Loucy (cell line): ENCODE data around the gene SLC4A11.

Experiments
- H2AFZ ChIP-seq: fragments of 200-600 bp; sonication (generic); 2 replicates; pipeline ENCODE4 v1.6.0; 2016; ENCODE audit warnings: antibody characterized with exemption, mild to moderate bottlenecking, low read length, moderate library complexity
- H3F3A ChIP-seq: fragments of 200-600 bp; 2 replicates; pipeline ENCODE4 v1.6.0; 2016; ENCODE audit warnings: antibody characterized with exemption, low read depth, mild to moderate bottlenecking
- H3K27me3 ChIP-seq: fragments of 200-600 bp; sonication (generic); 2 replicates; pipeline ENCODE4 v1.6.1; 2014; ENCODE audit warnings: low read length, mild to moderate bottlenecking; ENCODE audit not compliant: insufficient read depth, poor library complexity, severe bottlenecking
- H3K36me3 ChIP-seq: fragments of 200-600 bp; sonication (generic); 2 replicates; pipeline ENCODE4 v1.6.1; 2016; ENCODE audit warnings: low read length; ENCODE audit not compliant: insufficient read depth
- H3K4me1 ChIP-seq: fragments of 200-600 bp; sonication (generic); 2 replicates; pipeline ENCODE4 v1.5.1; 2014; ENCODE audit warnings: low read length, mild to moderate bottlenecking; ENCODE audit not compliant: insufficient read depth, poor library complexity, severe bottlenecking
- H3K4me2 ChIP-seq: fragments of 200-600 bp; sonication (generic); 2 replicates; pipeline ENCODE4 v1.6.0; 2014; ENCODE audit warnings: antibody characterized with exemption, low read length, low read depth, mild to moderate bottlenecking; ENCODE audit not compliant: poor library complexity, severe bottlenecking
- H3K4me3 ChIP-seq: fragments of 200-600 bp; sonication (generic); 2 replicates; pipeline ENCODE4 v1.5.1; 2014; ENCODE audit warnings: low read length, mild to moderate bottlenecking, mixed read lengths; ENCODE audit not compliant: poor library complexity, severe bottlenecking
- H3K79me2 ChIP-seq: fragments of 200-600 bp; sonication (generic); 2 replicates; pipeline ENCODE4 v1.6.1; 2014; ENCODE audit warnings: low read length; ENCODE audit not compliant: insufficient read depth
- H3K9ac ChIP-seq: fragments of 200-600 bp; sonication (generic); 2 replicates; pipeline ENCODE4 v1.6.0; 2014; ENCODE audit warnings: mild to moderate bottlenecking, low read depth, low read length, moderate library complexity; ENCODE audit not compliant: poor library complexity, severe bottlenecking
- H3K9me2 ChIP-seq: fragments of 200-600 bp; sonication (generic); replicated peaks from 2 replicates; pipeline ENCODE4 v1.6.1; 2016; ENCODE audit warnings: low read depth, low read length, mixed read lengths
- H3K9me3 ChIP-seq: fragments of 200-600 bp; sonication (generic); 2 replicates; pipeline ENCODE4 v1.6.1; 2014; ENCODE audit warnings: mild to moderate bottlenecking, antibody characterized with exemption, low read length, low read depth; ENCODE audit not compliant: insufficient read depth
- H4K20me1 ChIP-seq: fragments of 200-600 bp; sonication (generic); 2 replicates; pipeline ENCODE4 v1.6.0; 2014; ENCODE audit warnings: antibody characterized with exemption, low read length, mild to moderate bottlenecking; ENCODE audit not compliant: insufficient read depth, poor library complexity, severe bottlenecking
- EZH2phosphoT487 ChIP-seq: fragments of 200-600 bp; IDR thresholded peaks from 2 replicates; pipeline ENCODE4 v1.6.1; 2018; ENCODE audit warnings: antibody characterized with exemption, mild to moderate bottlenecking, moderate library complexity, borderline replicate concordance
- TF ChIP-seq, protein P1 (sequence below): fragments of 200-600 bp; sonication (generic); conservative IDR thresholded peaks from 2 replicates; pipeline ENCODE4 v1.5.1; 2014; ENCODE audit warnings: mild to moderate bottlenecking, antibody characterized with exemption, low read length

Gene SLC4A11

DNA sequence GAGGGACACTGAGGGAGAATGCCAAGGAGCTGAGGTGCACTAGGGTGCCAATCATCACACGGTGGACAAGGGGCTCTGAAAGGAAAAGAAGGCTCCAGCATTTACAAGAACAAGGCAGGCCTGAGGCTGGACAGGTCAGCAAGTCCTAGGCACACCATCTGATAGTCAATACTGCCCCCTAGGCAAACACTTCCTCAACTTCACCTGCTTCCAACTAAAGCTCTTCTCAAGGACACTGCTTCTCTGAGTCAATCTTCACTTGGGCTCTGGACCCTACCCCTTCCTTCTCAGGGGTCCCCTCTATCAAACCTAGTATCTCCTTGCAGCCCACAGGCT is 37.7 kb upstream of the SLC4A11 start:
- Histone ChIP-seq H3F3A (no peaks in the 10 kb centered on the region), H3K27me3 (no peaks in the 10 kb centered on the region), H3K79me2 (no peaks in the 10 kb centered on the region), H4K20me1 (no peaks in the 10 kb centered on the region), H3K9me2 (no peaks in the 10 kb centered on the region), H3K4me3 (no peak overlapping the region), H3K4me2 (no peak overlapping the region), H3K9ac (no peak overlapping the region), H3K36me3 (peaks cover 22% of the 10 kb centered on the region; the same call in 1 of the 2 replicates), H3K9me3 (no peaks in the 10 kb centered on the region), H3K4me1 (no peaks in the 10 kb centered on the region), H2AFZ (no peak overlapping the region)
- TF ChIP-seq EZH2phosphoT487 = no peak
- TF ChIP-seq, protein P1, sequence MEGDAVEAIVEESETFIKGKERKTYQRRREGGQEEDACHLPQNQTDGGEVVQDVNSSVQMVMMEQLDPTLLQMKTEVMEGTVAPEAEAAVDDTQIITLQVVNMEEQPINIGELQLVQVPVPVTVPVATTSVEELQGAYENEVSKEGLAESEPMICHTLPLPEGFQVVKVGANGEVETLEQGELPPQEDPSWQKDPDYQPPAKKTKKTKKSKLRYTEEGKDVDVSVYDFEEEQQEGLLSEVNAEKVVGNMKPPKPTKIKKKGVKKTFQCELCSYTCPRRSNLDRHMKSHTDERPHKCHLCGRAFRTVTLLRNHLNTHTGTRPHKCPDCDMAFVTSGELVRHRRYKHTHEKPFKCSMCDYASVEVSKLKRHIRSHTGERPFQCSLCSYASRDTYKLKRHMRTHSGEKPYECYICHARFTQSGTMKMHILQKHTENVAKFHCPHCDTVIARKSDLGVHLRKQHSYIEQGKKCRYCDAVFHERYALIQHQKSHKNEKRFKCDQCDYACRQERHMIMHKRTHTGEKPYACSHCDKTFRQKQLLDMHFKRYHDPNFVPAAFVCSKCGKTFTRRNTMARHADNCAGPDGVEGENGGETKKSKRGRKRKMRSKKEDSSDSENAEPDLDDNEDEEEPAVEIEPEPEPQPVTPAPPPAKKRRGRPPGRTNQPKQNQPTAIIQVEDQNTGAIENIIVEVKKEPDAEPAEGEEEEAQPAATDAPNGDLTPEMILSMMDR = peak; percentile 66

DNA sequence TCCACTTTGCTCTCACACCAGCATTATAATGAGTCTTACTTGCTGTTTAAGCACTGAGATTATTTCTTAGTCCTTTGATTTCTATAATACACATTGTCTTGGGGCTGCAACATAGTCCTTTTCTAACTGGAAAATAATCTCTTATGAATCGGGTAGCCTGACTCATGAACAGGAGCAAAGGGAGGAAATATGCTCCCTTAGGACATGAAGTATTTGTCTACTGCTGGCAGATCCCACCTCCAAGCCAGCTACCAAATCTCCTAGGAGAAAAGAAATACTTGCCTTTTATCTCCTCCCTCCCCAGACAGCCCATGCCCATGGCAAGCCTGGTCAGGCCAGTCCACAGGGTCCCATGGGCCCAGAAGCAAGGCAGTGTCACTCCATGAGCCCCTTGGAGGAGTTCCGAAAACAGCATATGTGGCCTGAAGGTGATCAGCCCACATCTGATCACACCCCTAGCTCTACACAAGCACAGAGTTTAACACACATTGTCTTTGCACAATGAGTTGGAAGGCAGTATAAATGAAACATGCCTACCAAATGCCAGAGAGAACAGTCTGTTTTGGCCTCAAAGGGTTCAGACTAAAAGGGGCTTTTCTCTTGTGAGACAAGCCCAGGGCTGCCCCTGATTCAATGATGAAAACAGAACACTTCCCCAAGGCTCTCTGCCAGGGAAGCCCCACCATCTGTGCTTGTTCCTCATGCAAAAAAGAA is 37.1 kb upstream of the SLC4A11 start:
- Histone ChIP-seq H3K36me3 (peaks cover 19% of the 10 kb centered on the region; the same call in 1 of the 2 replicates), H3F3A (no peaks in the 10 kb centered on the region), H3K79me2 (no peaks in the 10 kb centered on the region), H3K4me1 (no peaks in the 10 kb centered on the region), H3K9ac (no peak overlapping the region), H3K9me2 (no peaks in the 10 kb centered on the region), H2AFZ (no peak overlapping the region), H3K27me3 (no peaks in the 10 kb centered on the region), H3K4me2 (no peak overlapping the region), H3K9me3 (no peaks in the 10 kb centered on the region), H3K4me3 (no peak overlapping the region), H4K20me1 (no peaks in the 10 kb centered on the region)
- TF ChIP-seq EZH2phosphoT487 = no peak
- TF ChIP-seq, protein P1 = no peak

DNA sequence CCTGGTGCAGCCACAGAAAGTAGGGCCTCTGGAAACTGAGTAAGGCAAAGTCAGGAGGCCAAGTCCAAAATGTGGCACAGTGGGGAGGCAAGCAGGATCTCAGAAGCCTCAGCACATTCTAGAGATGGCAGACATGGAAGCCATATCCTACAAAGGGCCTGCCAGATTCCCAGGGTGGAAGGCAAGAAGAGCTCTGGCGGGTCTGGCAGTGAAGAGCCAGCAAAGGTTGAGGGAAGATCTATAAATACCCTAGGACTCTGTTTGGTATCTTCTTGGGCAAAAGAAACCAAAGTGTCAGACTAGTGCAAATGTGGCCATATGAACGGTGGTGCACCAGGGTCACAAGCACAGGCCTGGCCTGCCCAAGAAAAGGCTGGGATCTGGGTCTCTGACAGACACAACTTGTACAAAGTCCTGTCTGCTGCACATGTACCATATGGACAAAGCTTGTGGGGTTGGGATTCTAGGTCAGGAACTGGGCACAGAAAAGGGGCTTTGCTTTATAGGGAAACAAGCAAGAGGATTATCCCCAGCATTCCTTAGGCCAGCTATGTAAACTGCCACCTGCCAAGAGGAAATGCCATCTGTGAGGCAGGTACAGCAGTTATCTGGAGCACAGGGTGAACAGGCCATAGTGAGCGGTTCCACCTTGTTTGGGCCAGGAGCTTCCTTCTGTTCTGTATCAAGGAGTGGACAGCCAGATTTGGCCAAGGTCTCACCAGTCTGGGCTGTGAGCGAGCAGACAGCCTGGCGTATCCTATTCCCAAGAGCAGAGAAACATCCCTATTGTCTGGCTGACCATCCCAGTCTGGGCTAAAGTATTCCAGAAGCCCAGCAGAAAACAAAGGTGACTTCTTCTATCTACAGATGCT is 36.3 kb upstream of the SLC4A11 start:
- Histone ChIP-seq H3K9ac (no peak overlapping the region), H3K4me3 (no peak overlapping the region), H3K79me2 (no peaks in the 10 kb centered on the region), H3K4me2 (no peak overlapping the region), H4K20me1 (no peaks in the 10 kb centered on the region), H3K4me1 (no peaks in the 10 kb centered on the region), H3F3A (no peaks in the 10 kb centered on the region), H3K9me3 (no peaks in the 10 kb centered on the region), H2AFZ (no peak overlapping the region), H3K9me2 (no peaks in the 10 kb centered on the region), H3K36me3 (peaks cover 19% of the 10 kb centered on the region; the same call in 1 of the 2 replicates), H3K27me3 (no peaks in the 10 kb centered on the region)
- TF ChIP-seq EZH2phosphoT487 = no peak
- TF ChIP-seq, protein P1 = no peak
